Fibroblast of lung (primary cell): Measurements from ENCODE around the gene NDC1.
A peak's percentile ranks its signal among the peaks of the same experiment; 100 is the strongest.

Source experiments
- CTCF ChIP-seq, 2 donors: IDR thresholded peaks in 1 of 2; conservative IDR thresholded peaks in 1 of 2; 1 replicate in 1 of 2; 2 replicates in 1 of 2; pipeline ENCODE4 v1.5.1; 2011 to 2012; ENCODE audit warnings: low read length in 2 of 2, control low read depth in 1 of 2, inconsistent platforms in 1 of 2, low read depth in 1 of 2, mild to moderate bottlenecking in 1 of 2
- EZH2 ChIP-seq: IDR thresholded peaks from 2 replicates; pipeline ENCODE4 v1.5.1; 2012; ENCODE audit warnings: low read length, control low read depth, mild to moderate bottlenecking; ENCODE audit errors: missing control alignments

GRCh38 chr1:53725238-53725689 is 112.8 kb downstream of the NDC1 start:
- TF ChIP-seq CTCF (conservative IDR thresholded peaks at IDR 0.05 in 1 of 2, IDR thresholded peaks at IDR 0.05 in 1 of 2; ENCODE audit: low read depth in 1 of 2, low read length in 2 of 2) (peak in 1 of 2 donors; percentile 12), EZH2 (no peak)
